OCI-LY7 (cell line): ENCODE results near the gene SRGAP1. TPM values are rescaled to one million over a fixed set of nuclear protein-coding genes. Genes with fewer than 3 reads are reported as not detected.

Experiments
- BruUV-seq: library from RNA; stranded (reverse); fragments of 400-500 nt; replicated peaks from 2 replicates; lab custom pipeline; 2021; lab: Mats Ljungman, UMichigan
- CTCF ChIA-PET: fragments of 300-600 bp; sonication (Branson Sonifier 250); formaldehyde crosslinking; loops from one replicate; lab custom pipeline; 2022; ENCODE audit warnings: antibody characterized with exemption; ENCODE audit not compliant: unreplicated experiment; lab: Charles Lee
- POLR2A ChIA-PET: fragments of 300-600 bp; sonication (Branson Sonifier 250); formaldehyde crosslinking; loops from one replicate; lab custom pipeline; 2022; ENCODE audit warnings: antibody characterized with exemption; lab: Charles Lee
- DNase-seq: peaks from one replicate; pipeline ENCODE4 v3.0.0-alpha.2; 2015; ENCODE audit warnings: low spot score
- H2AFZ ChIP-seq: fragments of 200-600 bp; sonication (generic), shearing (Covaris generic); 2 replicates; pipeline ENCODE4 v1.6.1; 2014; ENCODE audit warnings: mild to moderate bottlenecking, antibody characterized with exemption, low read length, moderate library complexity
- H3K27ac ChIP-seq: fragments of 200-600 bp; sonication (generic); 2 replicates; pipeline ENCODE4 v1.5.1; 2014; ENCODE audit warnings: mixed run types, low read depth, mild to moderate bottlenecking, moderate library complexity, low read length, inconsistent platforms; ENCODE audit not compliant: poor library complexity, severe bottlenecking
- H3K36me3 ChIP-seq: fragments of 200-600 bp; sonication (generic); 2 replicates; pipeline ENCODE4 v1.6.1; 2014; ENCODE audit warnings: mild to moderate bottlenecking, antibody characterized with exemption, low read length, moderate library complexity, mixed read lengths; ENCODE audit not compliant: insufficient read depth
- H3K4me1 ChIP-seq: fragments of 200-600 bp; sonication (generic); 2 replicates; pipeline ENCODE4 v1.5.1; 2014; ENCODE audit warnings: mild to moderate bottlenecking, low read length; ENCODE audit not compliant: insufficient read depth, poor library complexity, severe bottlenecking
- H3K4me2 ChIP-seq: fragments of 200-600 bp; sonication (generic); 2 replicates; pipeline ENCODE4 v1.6.1; 2014; ENCODE audit warnings: mild to moderate bottlenecking, low read length
- H3K4me3 ChIP-seq: fragments of 200-600 bp; sonication (generic); 2 replicates; pipeline ENCODE4 v1.5.1; 2014; ENCODE audit warnings: mild to moderate bottlenecking, low read depth, low read length; ENCODE audit not compliant: poor library complexity, severe bottlenecking
- H3K79me2 ChIP-seq: fragments of 200-600 bp; sonication (generic); 2 replicates; pipeline ENCODE4 v1.6.1; 2016; ENCODE audit warnings: low read depth, mild to moderate bottlenecking, low read length, moderate library complexity, mixed read lengths; ENCODE audit not compliant: insufficient read depth
- H3K9me2 ChIP-seq: fragments of 200-600 bp; sonication (generic); 2 replicates; pipeline ENCODE4 v1.6.1; 2016; ENCODE audit warnings: mild to moderate bottlenecking, low read length, mixed read lengths; ENCODE audit not compliant: insufficient read depth
- H3K9me3 ChIP-seq: fragments of 200-600 bp; sonication (generic); 2 replicates; pipeline ENCODE4 v1.6.1; 2014; ENCODE audit warnings: mild to moderate bottlenecking, mixed run types, low read length, mixed read lengths
- H4K20me1 ChIP-seq: fragments of 200-600 bp; sonication (generic); 2 replicates; pipeline ENCODE4 v1.6.1; 2014; ENCODE audit warnings: mild to moderate bottlenecking, antibody characterized with exemption, low read length, moderate library complexity, mixed read lengths; ENCODE audit not compliant: insufficient read depth
- CTCF ChIP-seq: fragments of 200-600 bp; sonication (generic); conservative IDR thresholded peaks from 2 replicates; pipeline ENCODE4 v1.5.1; 2014; ENCODE audit warnings: mild to moderate bottlenecking, antibody characterized with exemption, low read length, moderate library complexity, mixed read lengths
- EZH2phosphoT487 ChIP-seq: fragments of 200-600 bp; sonication (generic); IDR thresholded peaks from 2 replicates; pipeline ENCODE4 v1.6.1; 2018; ENCODE audit warnings: low read depth, borderline replicate concordance, mild to moderate bottlenecking, mixed run types, antibody characterized with exemption, low read length, moderate library complexity, mixed read lengths
- intact Hi-C: fragments of 100-400 bp; cut with micrococcal nuclease; formaldehyde crosslinking; loops from one replicate; pipeline ENCODE4 v1.10.0; 2022; ENCODE audit not compliant: unreplicated experiment
- total RNA-seq, 2 experiments: library from RNA; depleted of rRNA in 1 of 2; stranded (reverse); fragments of >200 nt in 1 of 2; shearing (Covaris generic) in 1 of 2; gene quantifications; 2 replicates each; pipeline ENCODE4 v1.2.3, GENCODE V29; 2014 to 2022

The SRGAP1 gene
- total RNA-seq, 2 experiments from 2014 or later: 0.06 TPM; not detected in 1

DNA sequence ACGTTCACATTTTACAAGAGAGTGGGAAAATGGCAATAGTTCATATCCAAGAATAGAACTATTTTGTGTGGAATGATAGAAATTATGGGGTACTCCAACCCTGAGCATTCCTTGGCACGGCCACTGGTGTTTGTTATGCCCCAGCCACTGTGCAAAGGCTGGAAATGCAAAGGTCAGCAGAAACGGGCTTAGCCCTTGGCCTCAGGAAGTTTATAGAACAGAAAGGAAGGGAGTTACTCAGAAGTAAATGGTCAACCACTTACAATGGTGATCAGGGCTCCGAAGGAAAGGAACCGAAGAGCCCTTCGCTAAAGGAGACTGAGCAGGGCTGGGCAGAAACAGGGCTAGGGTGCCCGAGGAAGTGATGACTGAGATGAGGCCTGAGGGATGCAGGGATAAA, 332.5 kb downstream of the SRGAP1 start:
- no peak overlapping the region for H3K4me2 ChIP-seq
- DNase-seq: no peak
- no peaks in the 10 kb centered on the region for H3K79me2 ChIP-seq
- intact Hi-C loops: no loop called here
- no peaks in the 10 kb centered on the region for H3K9me2 ChIP-seq
- no peaks in the 10 kb centered on the region for H3K4me1 ChIP-seq
- BruUV-seq: no TSS peak
- no peak for TF ChIP-seq CTCF
- TF ChIP-seq EZH2phosphoT487: no peak
- POLR2A ChIA-PET: no interaction called here
- no peak overlapping the region for H2AFZ ChIP-seq
- H4K20me1 ChIP-seq: no peaks in the 10 kb centered on the region
- H3K9me3 ChIP-seq: no peaks in the 10 kb centered on the region
- no peak overlapping the region for H3K27ac ChIP-seq
- H3K36me3 ChIP-seq: no peaks in the 10 kb centered on the region
- H3K4me3 ChIP-seq: no peak overlapping the region
- CTCF ChIA-PET: no interaction called here

DNA sequence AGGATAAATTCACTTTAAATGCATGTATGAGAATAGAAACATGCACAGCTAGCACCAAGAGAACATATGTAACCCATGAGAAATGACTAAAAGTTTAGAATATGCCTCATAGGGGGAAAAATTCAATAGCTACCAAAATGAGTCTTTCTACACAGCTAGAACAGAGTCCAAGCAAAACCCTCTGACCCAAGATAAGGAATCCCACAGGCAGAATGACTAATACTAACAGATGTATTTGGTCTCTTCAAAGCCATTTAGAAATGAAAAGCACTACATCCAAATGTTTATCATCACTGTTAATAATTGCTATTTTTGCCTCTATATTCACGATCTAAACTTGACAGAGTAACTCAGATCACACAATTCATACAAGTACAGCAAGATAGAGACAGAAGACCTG, 333.6 kb downstream of the SRGAP1 start:
- ChIA-PET POLR2A (no interaction called here), CTCF (no interaction called here)
- Histone ChIP-seq H3K4me3 (no peak overlapping the region), H3K9me2 (no peaks in the 10 kb centered on the region), H3K4me1 (no peaks in the 10 kb centered on the region), H3K9me3 (no peaks in the 10 kb centered on the region), H3K36me3 (no peaks in the 10 kb centered on the region), H3K27ac (no peak overlapping the region), H3K79me2 (no peaks in the 10 kb centered on the region), H2AFZ (no peak overlapping the region), H4K20me1 (no peaks in the 10 kb centered on the region), H3K4me2 (no peak overlapping the region)
- intact Hi-C loops: no loop called here
- BruUV-seq: no TSS peak
- no peak for TF ChIP-seq EZH2phosphoT487
- no peak for TF ChIP-seq CTCF
- DNase-seq: no peak

- Histone ChIP-seq H3K79me2 (no peaks in the 10 kb centered on the region), H3K4me2 (no peak overlapping the region), H3K4me1 (no peaks in the 10 kb centered on the region), H3K9me3 (no peaks in the 10 kb centered on the region), H4K20me1 (no peaks in the 10 kb centered on the region), H3K4me3 (no peak overlapping the region), H3K36me3 (no peaks in the 10 kb centered on the region), H2AFZ (no peak overlapping the region), H3K9me2 (no peaks in the 10 kb centered on the region), H3K27ac (no peak overlapping the region)
- POLR2A ChIA-PET: no interaction called here
- intact Hi-C loops: loop anchor here (5.0 kb wide), 1 partner anchor 339 kb away; the partner anchor contains the start of gene SRGAP1
- no peak for TF ChIP-seq CTCF
- TF ChIP-seq EZH2phosphoT487: no peak
- no TSS peak for BruUV-seq
- CTCF ChIA-PET: no interaction called here
- no peak for DNase-seq
Observed at GRCh38 chr12:64180951-64181350, 336.5 kb downstream of the SRGAP1 start.
